Epithelial cell of proximal tubule (primary cell): ENCODE measurements around the gene TMEM204. TPM values are rescaled to one million over a fixed set of nuclear protein-coding genes. Genes with fewer than 3 reads are reported as not detected.

Experiments used
- DNase-seq: peaks from one replicate; pipeline ENCODE4 v3.0.0-alpha.2; 2011; ENCODE audit warnings: low read depth
- H3K4me3 ChIP-seq: 2 replicates; pipeline ENCODE4 v1.5.1; 2011; ENCODE audit warnings: low read depth, mild to moderate bottlenecking, low read length
- total RNA-seq: library from RNA; depleted of rRNA; stranded (reverse); fragments of >200 nt; gene quantifications from 2 replicates; pipeline ENCODE4 v1.2.3, GENCODE V29; 2015
- TF ChIP-seq, protein P1 (sequence below): conservative IDR thresholded peaks from 2 replicates; pipeline ENCODE4 v1.5.1; 2012; ENCODE audit warnings: low read depth, mild to moderate bottlenecking, low read length

TMEM204 gene
- total RNA-seq, 1 donor from 2014 or later, result not detected

DNA sequence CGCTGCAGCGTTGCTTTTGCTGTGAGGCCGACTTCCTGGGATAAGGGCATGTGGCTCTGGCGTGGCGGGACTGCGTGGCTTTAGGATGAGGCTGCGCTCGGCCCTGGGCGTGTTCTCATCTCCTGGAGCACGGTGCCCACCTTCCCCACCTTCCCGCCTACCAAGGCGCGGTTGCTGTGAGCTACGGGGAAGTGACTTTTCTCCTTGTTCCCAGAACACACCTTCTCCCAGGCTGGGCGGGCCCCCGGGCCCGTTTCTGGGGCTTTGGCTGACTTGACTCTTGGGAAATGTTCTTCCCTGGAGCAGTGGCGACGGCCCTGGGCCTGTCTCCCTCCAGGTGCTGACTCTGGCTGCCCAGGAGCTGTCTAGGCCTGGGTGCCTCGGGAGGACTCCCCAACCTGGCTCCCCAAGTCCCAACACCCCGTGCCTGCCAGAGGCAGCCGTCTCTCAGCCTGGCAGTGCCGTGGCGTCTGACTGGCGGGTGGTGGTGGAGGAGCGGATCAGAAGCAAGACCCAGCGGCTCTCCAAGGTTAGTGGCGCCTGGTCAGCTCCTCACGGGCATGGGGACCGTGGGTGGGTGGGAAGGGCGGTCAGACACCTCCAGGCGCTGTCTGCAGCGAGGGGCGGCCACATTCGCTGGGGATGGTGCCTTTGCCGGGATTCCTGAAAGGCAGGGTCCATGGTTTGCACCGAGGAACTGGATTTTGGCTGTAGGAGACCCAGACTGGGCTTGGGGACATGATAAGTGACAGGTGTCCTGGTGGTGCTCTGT lies 28.2 kb upstream of the TMEM204 start:
- no peak overlapping the region for H3K4me3 ChIP-seq
- TF ChIP-seq, protein P1, sequence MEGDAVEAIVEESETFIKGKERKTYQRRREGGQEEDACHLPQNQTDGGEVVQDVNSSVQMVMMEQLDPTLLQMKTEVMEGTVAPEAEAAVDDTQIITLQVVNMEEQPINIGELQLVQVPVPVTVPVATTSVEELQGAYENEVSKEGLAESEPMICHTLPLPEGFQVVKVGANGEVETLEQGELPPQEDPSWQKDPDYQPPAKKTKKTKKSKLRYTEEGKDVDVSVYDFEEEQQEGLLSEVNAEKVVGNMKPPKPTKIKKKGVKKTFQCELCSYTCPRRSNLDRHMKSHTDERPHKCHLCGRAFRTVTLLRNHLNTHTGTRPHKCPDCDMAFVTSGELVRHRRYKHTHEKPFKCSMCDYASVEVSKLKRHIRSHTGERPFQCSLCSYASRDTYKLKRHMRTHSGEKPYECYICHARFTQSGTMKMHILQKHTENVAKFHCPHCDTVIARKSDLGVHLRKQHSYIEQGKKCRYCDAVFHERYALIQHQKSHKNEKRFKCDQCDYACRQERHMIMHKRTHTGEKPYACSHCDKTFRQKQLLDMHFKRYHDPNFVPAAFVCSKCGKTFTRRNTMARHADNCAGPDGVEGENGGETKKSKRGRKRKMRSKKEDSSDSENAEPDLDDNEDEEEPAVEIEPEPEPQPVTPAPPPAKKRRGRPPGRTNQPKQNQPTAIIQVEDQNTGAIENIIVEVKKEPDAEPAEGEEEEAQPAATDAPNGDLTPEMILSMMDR, result no peak
- no peak for DNase-seq

DNA sequence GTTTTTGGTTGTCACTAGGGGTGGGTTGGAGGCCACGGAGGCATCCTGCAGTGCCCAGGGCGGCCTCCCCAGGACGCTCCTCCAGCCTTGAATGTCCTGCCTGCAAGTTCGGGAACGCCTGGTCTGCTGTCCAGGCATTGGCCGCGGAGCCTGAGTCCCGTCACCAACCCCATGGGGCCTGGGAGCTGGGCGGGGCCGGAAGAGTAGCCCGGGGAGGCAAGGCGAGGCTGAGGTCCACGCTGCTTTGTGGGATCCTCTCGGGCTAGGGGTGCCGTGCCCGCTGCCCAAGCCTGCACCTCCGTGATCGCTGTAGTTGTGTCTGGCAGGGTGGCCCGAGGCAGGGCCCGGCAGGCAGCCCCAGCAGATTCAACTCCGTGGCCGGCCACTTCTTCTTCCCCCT lies 27.6 kb upstream of the TMEM204 start:
- TF ChIP-seq, protein P1, result no peak
- no peak overlapping the region for H3K4me3 ChIP-seq
- DNase-seq, result no peak

DNA sequence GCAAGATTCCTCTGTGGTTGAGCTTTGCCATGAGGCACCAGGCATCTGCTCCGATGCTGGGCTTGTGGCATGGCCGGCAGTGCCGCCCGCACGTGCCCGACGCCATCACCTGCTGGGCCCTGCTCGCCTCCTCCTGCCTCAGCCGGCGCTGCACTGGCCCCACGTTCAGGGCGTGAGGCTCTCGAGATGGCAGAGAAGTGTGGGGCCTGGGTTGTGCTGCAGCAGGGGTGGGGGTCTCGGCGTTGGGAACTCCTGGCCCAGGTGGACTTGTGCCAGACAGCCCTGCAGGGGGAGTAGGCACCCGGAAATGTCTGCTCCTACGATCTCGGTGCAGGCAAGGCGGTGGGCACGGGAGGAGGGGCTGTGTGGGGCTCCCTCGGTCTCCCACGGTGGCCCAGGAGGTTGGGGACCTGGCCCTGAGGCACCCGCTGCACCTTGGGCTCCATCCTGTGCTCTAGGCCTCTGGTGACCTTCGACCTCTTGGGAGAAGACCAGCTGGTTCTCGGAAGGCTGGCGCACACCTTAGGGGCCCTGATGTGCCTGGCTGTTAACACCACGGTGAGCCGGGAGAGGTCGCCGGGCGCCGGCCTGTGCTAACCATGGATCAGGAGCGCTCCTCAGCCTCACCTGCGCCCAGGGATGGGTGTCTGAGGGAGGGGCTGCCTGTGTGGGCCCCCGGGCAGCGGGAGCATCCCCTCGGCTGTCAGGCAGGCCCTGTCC lies 26.8 kb upstream of the TMEM204 start:
- TF ChIP-seq, protein P1, result no peak

DNA sequence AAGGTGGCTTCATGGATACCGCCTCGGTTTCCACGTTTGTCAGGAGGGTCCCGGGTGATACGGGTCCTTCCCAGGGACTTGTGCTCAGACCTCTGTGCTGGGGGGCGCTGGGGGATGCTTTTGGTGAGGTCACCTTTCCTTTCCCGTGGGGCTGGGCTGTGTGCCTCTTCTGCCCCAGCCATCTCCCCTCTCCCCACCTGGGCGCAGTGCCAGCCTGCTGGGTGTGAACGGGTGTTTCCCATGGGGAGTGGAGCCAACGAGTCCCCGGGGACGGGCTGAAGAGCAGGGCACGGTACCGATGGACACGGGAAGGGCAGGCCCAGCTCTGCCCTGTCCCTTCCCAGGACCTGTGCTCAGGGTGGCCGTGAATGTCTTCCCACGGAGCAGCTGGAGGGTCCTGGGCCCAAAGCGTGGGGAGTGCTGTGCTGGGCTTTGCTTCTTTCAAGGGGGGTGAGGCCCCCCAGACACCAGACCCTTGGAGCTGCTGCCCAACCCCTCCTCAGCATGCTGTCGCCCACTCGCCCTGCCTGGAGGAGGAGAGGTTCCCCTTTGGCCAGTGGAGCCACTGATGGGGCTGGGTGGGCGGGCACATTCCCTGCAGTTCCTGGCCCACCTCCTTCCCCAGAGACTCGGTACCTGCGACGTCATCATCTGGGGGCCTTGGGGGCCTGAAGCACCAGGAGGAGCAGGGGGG lies 24.8 kb upstream of the TMEM204 start:
- no peak for DNase-seq
- TF ChIP-seq, protein P1, result no peak
- H3K4me3 ChIP-seq, result no peak overlapping the region

More for the DNA sequence above, 26.8 kb upstream of the TMEM204 start:
- DNase-seq, result no peak
- no peak overlapping the region for H3K4me3 ChIP-seq

DNA sequence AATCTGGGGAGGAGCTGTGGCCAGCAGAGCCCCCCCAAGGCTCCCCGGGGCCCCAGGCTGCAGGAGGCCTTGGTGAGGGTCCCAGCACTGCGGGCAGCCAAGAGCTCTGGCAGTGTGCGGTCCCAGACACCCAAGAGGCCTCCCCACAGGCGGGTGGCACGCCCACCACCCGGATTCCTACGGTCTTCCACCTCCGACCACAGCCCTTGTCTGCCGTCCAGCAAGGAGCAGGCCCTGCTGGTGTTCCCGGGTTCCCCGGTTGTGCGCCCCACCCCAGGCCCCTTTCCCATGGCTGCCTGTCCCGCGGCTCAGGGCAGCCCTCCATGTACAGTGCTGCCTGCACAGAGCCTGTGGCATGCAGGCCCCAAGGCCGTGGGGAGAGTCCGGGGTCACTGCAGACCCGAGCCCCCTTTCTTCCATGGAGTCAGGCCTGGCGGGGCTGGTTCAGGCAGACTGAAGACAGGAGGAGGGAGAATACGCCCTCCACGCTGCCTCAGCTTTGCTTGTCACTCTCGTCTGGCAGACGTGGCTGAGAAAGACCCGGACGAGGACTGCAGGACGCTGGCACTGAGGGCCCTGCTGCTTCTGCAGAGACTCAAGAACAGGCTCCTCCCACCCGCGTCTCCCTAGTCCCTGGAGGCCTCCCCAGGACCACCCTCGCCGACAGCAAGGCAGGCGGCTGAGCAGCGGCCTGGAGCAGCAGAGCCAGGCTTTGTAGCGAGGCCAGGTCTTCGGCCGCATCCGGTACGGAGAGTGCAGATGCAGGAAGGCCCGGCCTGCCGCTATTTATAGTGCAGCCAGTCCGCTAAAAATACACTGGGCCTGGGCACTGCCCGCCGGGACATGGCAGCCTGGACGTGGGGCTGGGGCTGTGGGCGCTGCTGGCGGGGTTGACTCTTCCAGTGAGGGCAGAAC lies 23.9 kb upstream of the TMEM204 start:
- H3K4me3 ChIP-seq, result no peak overlapping the region
- DNase-seq, result no peak
- TF ChIP-seq, protein P1, result no peak

DNA sequence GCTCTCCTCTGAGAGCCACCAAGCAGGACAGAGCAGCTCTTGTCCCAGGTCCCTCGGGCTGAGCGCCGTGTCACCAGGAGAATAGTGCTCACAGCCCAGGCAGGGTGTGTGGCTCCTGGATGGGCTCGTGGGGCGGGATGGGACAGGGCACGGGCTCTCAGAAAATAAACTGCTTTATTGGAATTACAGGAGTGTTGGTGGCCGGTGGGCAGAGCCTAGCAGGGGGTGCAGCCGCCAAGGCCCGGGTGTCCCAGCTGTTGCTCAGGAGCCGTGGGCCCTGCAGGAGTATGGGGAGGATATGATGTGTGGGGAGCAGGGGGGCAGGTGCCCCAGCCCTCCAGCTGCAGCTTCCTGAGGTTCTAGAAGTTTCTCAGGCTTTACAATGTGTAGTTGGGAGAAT lies 23.2 kb upstream of the TMEM204 start:
- TF ChIP-seq, protein P1, result no peak
- DNase-seq, result no peak
- no peak overlapping the region for H3K4me3 ChIP-seq
